G401 (cell line): ENCODE data around the gene INPP5J. TPM values are rescaled to one million over a fixed set of nuclear protein-coding genes. Genes with fewer than 3 reads are reported as not detected.

Source experiments
- DNase-seq: peaks from one replicate; pipeline ENCODE4 v3.0.0-alpha.2; 2015; ENCODE audit warnings: low spot score
- in situ Hi-C: cut with HindIII; loops from 2 replicates; pipeline ENCODE4 v1.10.0; 2016; ENCODE audit warnings: low sequenced_read_pairs, mixed read lengths
- total RNA-seq: library from RNA; depleted of rRNA; stranded (reverse); fragments of >200 nt; shearing (Covaris generic); gene quantifications from 2 replicates; pipeline ENCODE4 v1.2.3, GENCODE V29; 2014

The INPP5J gene
- total RNA-seq, 1 experiment from 2014 or later = 3.0 TPM

DNA sequence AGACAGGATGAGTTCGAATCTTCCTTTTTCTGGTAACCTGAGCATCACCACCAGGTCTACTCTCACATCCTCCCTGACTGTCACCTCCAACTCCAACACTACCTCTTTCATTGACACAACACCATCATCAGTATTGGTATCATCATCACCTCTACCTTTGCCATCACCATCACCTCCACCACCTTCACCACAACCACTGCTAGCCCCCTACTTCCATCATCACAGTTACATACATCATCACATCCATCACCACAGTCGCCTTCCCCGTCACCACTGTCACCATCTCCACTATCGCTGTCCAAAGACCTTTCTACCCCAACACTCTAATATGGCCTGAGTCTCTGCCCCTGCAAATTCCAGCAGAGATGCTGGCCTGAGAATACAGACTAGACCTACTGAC lies 1.4 kb upstream of the INPP5J start:
- no peak for DNase-seq
- in situ Hi-C loops = no loop called here

DNA sequence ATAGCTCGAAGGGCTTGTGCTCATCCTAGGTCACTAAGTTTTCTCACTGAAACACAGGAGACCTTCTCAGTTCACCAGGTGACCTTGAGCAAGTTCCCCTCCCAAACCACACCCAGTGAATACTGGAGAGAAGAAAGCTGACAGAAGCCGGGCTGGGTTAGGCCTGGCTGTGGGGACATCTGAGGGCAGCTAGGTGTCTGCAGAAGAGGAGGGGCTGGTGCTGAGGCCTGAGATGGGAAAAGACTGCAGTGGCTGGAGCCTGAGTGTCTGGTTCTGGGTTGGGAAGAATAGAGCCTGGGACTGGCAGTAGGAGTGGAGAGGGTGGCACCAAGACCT lies 602 bp upstream of the INPP5J start:
- DNase-seq = no peak
- in situ Hi-C loops = no loop called here

DNA sequence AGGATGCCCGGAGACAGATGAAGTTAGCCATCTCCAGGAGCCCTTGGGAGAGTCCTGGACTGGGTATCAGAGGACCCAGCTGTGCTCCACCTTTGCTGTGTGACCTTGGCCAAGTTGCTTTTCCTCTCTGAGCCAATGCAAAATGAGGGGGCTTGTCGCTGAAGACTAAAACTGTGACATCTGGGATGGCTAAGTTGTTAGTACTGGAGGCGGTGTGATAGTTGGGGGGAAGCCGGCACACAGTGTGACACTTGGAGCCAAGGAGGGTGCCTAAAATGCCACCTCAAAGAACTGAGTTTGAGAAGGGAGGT lies 481 bp downstream of the INPP5J start:
- in situ Hi-C loops = no loop called here
- DNase-seq = no peak

DNA sequence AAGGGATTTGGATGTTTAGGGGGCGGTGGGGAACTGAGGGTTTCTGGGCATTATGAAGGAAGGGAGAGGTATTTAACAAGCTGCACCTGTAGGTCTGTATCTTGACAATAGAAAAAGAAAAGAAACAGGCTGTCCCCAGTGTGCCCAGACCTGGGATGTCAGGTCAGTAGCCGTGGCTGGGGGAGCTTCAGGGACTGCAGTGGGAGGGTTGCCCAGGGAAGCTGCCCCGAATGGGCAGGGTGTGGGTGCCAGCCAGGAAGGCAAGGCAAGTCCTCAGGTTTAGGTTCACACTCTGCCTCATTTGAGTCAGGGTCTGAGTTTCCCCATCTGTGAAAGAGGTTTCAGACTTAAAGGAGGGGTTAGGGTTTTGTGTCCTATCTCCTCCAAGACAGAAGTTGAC lies 1.5 kb downstream of the INPP5J start:
- DNase-seq = peak; percentile 29
- in situ Hi-C loops = no loop called here

DNA sequence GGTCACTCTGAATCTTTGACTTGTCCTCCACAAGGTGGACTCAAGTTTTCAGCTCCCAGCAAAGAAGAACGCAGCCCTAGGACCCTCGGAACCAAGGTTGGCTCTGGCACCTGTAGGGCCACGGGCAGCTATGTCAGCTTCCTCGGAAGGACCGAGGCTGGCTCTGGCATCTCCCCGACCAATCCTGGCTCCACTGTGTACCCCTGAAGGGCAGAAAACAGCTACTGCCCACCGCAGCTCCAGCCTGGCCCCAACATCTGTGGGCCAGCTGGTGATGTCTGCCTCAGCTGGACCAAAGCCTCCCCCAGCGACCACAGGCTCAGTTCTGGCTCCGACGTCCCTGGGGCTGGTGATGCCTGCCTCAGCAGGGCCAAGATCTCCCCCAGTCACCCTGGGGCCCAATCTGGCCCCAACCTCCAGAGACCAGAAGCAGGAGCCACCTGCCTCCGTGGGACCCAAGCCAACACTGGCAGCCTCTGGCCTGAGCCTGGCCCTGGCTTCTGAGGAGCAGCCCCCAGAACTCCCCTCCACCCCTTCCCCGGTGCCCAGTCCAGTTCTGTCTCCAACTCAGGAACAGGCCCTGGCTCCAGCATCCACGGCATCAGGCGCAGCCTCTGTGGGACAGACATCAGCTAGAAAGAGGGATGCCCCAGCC lies 2.2 kb downstream of the INPP5J start:
- peak; percentile 29 for DNase-seq

DNA sequence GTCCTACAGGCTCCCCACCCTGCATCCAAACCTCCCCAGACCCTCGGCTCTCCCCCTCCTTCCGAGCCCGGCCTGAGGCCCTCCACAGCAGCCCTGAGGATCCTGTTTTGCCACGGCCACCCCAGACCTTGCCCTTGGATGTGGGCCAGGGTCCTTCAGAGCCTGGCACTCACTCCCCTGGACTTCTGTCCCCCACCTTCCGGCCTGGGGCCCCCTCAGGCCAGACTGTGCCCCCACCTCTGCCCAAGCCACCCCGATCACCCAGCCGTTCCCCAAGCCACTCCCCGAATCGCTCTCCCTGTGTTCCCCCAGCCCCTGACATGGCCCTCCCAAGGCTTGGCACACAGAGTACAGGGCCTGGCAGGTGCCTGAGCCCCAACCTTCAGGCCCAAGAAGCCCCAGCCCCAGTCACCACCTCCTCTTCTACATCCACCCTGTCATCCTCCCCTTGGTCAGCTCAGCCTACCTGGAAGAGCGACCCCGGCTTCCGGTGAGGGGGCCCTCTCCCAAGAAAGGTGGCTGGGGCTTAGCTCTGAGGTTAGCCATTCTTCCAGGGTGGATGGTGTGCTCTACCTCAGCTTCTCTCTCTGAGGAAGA lies 2.9 kb downstream of the INPP5J start:
- DNase-seq = no peak
- in situ Hi-C loops = no loop called here

More for the DNA sequence above, 2.2 kb downstream of the INPP5J start:
- in situ Hi-C loops = no loop called here

DNA sequence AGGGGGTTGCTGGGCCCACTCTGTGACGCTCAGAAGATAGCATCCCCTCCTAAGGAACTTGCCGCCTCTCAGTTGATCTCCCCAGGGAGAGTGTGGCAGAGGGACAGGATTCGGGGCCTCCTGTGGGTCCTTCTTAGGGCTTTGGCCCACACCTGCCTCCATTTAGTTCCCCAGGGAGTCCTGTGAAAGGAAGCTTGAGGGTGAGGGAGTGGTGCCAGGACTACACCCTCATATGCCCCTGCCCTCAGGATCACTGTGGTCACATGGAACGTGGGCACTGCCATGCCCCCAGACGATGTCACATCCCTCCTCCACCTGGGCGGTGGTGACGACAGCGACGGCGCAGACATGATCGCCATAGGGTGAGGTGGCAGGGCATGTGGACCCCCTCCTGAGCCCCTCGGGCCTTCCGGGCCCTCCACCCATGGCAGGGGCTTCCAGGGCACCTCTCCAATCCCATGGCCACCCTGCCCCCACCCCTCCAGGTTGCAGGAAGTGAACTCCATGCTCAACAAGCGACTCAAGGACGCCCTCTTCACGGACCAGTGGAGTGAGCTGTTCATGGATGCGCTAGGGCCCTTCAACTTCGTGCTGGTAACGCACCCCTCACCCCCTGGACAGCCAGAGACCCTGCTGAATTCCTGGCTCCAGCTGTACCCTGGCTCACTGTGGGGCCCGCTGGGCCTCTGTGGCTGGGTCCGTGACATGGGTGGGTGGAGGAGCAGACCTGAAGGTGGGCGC lies 3.5 kb downstream of the INPP5J start:
- in situ Hi-C loops = no loop called here
- no peak for DNase-seq

DNA sequence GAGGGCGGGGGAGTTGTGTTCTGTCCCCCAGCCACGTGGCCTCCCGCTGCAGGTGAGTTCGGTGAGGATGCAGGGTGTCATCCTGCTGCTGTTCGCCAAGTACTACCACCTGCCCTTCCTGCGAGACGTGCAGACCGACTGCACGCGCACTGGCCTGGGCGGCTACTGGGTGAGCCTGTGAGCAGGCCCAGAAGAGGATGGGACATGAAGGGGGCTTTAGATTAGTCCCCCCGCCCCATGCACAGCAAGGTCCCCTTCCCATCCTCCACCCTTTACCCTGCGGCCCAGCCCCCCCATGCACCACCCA lies 4.1 kb downstream of the INPP5J start:
- in situ Hi-C loops = no loop called here
- DNase-seq = no peak

DNA sequence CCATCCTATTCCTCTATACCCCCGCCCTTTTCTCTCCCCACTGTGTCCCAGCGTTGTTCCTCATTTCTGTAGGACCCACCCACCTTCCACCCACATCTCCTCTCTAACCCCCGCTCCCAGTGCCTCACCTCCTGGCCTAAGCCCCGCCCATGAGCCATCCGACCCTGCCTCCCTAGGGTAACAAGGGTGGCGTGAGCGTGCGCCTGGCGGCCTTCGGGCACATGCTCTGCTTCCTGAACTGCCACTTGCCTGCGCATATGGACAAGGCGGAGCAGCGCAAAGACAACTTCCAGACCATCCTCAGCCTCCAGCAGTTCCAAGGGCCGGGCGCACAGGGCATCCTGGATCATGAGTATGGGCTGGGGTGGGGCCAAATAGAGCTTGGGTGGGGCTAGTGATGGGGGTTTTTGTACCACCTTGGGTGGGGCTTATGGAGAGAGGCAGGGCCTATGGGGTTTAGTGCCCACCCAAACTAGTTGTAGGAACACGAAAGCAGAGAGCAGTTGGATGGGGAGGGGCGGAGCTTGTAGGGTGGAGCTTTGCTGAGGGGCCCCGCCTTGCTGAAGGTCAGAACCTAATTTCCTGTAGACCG lies 4.5 kb downstream of the INPP5J start:
- no peak for DNase-seq
- in situ Hi-C loops = no loop called here

DNA sequence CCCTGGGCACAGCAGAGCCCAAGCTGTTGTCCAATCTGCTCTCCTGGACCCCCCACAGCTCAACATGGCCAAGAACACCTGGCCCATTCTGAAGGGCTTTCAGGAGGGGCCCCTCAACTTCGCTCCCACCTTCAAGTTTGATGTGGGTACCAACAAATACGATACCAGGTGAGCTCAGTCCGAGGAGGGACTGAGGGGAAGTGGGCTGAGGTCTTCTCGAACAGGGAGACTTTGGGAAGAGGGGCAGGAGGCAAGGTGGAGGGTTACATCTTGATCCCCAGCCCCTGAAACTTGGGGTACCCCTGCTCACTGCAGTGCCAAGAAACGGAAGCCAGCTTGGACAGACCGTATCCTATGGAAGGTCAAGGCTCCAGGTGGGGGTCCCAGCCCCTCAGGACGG lies 5.4 kb downstream of the INPP5J start:
- in situ Hi-C loops = no loop called here
- DNase-seq = peak; percentile 52

DNA sequence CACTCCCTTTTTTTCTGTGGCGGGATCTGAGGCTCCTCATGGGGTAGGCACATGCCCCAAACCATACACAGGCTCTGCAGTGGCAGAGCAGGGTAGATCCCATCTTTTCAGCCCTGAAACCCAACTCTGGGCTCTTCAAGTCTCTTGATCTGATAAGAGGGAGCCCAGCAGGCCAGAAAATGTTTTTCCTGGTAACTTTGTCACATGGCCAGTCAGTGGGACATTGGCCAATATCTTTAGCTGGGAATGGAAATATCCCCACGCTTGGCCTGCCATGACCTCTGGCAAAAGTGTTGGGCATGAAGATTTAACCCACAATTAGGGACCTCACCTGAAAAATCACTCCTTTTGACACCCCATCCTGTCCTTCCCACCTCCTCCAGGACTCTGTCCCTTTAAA lies 8.1 kb downstream of the INPP5J start:
- in situ Hi-C loops = no loop called here
- no peak for DNase-seq

DNA sequence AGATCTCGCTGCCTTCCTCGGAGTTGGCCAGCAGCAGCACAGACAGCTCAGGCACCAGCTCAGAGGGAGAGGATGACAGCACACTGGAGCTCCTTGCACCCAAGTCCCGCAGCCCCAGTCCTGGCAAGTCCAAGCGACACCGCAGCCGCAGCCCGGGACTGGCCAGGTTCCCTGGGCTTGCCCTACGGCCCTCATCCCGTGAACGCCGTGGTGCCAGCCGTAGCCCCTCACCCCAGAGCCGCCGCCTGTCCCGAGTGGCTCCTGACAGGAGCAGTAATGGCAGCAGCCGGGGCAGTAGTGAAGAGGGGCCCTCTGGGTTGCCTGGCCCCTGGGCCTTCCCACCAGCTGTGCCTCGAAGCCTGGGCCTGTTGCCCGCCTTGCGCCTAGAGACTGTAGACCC lies 11.1 kb downstream of the INPP5J start:
- in situ Hi-C loops = no loop called here
- no peak for DNase-seq

DNA sequence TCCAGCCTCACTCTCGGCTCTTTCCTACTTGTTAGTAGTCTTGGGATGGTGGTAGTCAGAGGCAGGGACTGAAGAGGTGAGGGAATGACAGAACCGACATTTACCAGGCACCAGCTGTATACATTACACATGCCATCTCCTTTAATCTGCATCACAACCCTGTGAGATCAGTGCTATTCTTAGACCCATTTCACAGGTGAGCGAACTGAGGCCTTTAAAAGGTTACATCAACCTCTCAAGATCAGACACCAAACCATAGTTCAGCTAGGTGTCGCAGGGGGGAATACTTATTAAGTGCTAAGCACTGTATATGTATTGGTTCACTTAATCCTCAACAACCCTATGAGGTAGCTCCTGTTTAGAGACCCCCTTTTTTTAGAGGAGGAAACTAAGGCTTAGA lies 11.9 kb downstream of the INPP5J start:
- DNase-seq = no peak
- in situ Hi-C loops = no loop called here

DNA sequence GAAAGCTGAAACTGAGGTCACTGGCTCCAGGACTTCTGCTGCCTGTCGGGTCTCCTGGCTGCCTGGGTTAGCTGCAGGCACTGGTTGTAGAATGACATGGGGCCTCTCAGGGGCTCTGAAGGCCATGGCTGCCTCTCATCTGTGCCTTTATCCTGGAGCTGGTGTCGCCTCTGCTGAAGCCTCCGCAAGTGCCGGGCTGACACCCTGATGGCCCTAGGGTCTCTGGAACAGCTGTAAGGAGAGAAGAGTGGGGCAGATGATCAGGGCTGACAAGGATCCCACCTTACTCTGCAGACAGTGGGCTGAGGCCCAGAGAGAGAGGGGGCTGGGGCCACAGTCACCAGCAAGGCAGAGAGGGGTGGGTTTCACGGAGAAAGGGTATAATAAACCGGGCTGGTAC lies 12.9 kb downstream of the INPP5J start:
- no peak for DNase-seq

DNA sequence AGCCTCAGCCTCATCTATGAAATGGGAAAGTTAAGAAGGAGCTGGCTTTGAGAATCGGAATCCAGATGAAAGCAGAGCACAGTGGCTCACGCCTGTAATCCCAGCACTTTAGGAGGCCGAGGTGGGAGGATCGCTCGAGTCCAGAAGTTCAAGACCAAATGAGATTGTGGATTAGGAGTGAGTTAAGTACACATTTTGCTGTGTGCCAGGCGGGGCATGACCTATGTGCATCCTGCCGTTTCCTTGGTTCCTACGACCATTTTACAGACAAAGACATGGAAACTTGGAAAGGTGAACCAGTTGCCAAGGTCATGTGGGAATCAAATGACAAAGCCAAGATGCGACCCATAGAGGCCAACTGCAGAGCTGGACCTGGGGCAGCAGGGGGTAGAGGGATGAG lies 13.4 kb downstream of the INPP5J start:
- no peak for DNase-seq
- in situ Hi-C loops = no loop called here

More for the DNA sequence above, 12.9 kb downstream of the INPP5J start:
- in situ Hi-C loops = no loop called here

DNA sequence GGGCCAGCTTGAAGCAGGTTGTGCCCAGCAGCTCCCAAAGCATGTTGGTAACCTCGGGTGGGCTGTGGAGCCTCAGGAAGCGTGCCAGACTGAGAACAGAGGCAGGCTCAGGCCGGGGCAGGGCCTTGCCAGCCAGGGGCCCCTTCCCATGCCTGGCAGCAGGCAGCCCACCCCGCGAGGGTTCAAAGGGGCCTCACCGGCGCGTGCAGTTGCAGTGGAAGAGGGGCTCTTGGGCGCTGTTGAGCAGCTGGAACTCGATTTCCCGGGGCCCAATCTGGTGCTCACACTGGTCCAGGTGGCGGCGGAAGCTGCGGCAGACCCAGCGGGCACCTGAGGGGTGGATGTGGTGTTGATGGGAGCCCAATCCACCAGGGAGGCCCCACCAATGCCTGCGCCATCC lies 13.9 kb downstream of the INPP5J start:
- in situ Hi-C loops = no loop called here
- no peak for DNase-seq

DNA sequence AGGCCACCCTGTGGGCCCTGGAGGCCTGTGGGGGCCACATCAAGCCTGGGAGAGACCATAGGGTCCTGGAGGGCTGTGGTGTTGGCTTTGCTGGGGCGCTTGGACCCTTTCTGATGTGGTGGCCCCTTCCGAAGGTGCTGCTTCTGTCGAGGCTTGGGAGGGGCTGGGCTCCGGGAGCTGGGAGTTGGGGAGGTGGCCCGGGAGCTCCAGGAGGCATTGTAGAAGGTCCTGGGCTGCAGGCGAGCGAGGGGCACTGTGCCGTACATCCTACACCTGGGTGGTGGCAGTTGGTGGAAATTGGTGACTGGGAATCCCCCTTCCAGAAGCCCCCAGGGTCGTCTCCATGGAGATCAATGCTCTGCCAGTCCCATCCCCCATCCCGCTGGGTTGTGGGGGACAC lies 15.0 kb downstream of the INPP5J start:
- in situ Hi-C loops = no loop called here
- DNase-seq = no peak

DNA sequence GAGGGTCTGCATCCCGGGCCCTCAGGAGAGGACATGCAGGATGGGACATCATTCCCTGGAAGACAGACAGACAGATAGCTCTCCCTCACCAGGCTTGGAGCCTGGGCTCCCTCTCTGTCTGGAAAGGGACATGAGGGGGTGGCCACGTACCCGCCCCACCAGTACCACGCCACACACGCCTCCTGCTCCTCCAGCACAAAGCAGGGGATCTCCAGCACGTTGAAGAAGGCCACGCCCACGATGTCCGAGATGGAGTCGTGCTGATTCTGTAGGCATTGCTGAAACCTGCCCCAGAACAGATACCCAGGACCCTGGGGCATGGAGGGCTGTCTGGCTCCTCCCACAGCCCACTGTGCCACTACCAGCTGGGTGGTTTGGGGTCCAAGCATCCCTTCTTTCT lies 15.4 kb downstream of the INPP5J start:
- DNase-seq = no peak
- in situ Hi-C loops = no loop called here

DNA sequence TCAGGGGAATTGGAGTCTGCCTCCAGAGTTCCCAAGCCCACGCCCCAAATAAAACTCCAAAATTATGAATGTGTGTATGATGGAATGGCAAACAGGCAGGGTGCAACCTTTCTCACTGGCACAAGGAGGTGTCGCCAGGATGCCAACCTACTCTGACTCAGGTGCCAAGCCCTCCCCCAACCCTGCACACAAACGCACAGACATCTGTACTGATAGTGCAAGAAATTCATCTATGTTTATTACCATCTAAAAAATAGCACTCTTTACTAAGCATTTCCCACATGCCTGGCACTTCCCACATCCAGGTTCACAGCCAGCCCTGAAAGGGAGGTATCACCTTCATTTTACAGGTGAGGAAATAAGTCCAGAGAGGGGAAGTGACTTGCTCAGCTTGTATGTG lies 16.3 kb downstream of the INPP5J start:
- DNase-seq = no peak
- in situ Hi-C loops = no loop called here

DNA sequence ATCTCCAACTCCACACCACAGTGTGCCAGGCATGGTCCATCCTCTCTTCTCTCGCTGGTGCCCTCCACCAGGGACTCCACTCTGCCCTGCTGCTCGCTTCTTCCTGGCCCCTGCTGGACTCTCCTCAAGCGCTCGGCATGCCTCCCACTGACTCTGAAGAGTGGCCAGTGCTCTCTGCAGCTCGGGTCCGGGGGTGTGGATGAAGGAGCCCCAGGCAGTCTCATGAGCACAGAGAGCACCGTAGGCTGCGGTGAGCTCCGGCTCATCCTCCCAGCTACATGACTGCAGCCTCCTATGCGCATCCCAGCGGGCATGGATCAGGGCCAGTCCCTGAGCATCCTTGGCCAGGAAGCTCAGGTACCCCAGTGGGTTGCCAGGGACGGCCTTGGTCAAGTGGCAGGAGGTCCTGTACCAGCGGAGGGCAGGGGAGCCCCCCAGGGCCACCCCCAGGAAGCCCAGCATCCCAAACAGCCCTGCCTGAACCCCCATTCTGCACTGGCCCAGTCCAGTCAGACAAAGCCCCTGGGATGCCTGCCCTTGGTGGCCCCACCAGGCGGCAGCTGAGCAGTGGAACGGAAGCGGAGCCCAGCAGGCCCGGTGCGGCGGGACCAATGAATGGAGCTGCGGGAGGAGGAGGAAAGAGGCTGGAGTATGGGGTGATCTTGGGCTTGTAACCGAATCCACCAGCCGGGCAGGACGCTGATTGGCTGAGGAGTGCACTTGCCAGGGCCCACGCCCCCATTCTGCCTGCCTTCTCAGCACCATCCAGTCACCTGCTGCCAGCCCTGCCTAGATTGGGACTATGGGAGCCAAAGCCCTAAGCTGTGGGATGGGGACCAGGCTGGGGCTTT lies 17.3 kb downstream of the INPP5J start, which contains the start of gene PLA2G3:
PLA2G3 (minus strand) TSS at position 643 of the 851 bp plus-strand sequence; CDS start at position 489, 154 bp downstream.
- in situ Hi-C loops = no loop called here
- DNase-seq = peak; percentile 65
